ENCODE measurements around the gene MYZAP. TPM values are rescaled to one million over a fixed set of nuclear protein-coding genes. Genes with fewer than 3 reads are reported as not detected.

The MYZAP gene
- total RNA-seq, 4 donors from 2014 or later, result 0.98 to 9.3 (median 2.7) TPM

GRCh38 chr15:57580866-57581265 is 10.8 kb upstream of the MYZAP start:
- H3K4me3 ChIP-seq, result no peak overlapping the region
- H3K36me3 ChIP-seq, result no peaks in the 10 kb centered on the region
- WGBS, 2 donors, result 92 to 94% methylated on average over 5 of the region's 5 CpGs
- H3K9me3 ChIP-seq, result peaks cover 0 to 16% (median 0%) of the 10 kb centered on the region in 4 donors
- no peaks in the 10 kb centered on the region for H3K27me3 ChIP-seq
- no peak for TF ChIP-seq EP300 (IDR thresholded peaks at IDR 0.05)
- DNase-seq (ENCODE audit: low spot score in 2 of 2), result no peak
- H3K27ac ChIP-seq, result no peak overlapping the region
- H3K4me1 ChIP-seq, result peaks cover 0 to 3% (median 0%) of the 10 kb centered on the region in 4 donors

DNA sequence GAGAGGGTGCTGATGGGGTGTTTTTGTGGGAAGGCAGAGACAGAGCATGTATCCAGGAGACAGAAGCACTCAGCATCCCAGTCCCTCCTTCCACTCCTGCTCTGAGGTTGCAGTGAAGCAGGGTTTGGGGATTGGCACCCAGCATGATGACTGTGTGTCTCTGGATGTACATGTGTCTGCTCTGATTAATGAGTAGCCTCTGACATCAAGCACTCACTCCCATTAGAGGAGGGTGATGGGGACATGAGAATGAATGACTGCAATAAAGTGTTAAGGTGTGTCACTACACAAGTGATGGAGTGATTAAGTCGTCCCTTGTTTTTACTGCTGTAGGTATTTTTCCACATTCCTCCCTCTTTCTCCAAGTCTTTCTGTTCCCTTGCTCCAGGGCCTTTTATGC is 9.6 kb upstream of the MYZAP start:
- Histone ChIP-seq H3K9me3 (peaks cover 0 to 16% (median 0%) of the 10 kb centered on the region in 4 donors), H3K4me1 (peaks cover 0 to 3% (median 0%) of the 10 kb centered on the region in 4 donors), H3K36me3 (no peaks in the 10 kb centered on the region), H3K27ac (no peak overlapping the region), H3K4me3 (no peak overlapping the region), H3K27me3 (no peaks in the 10 kb centered on the region)
- no peak for DNase-seq (ENCODE audit: low spot score in 2 of 2)
- no peak for TF ChIP-seq EP300 (IDR thresholded peaks at IDR 0.05)
- TF ChIP-seq, protein P1, sequence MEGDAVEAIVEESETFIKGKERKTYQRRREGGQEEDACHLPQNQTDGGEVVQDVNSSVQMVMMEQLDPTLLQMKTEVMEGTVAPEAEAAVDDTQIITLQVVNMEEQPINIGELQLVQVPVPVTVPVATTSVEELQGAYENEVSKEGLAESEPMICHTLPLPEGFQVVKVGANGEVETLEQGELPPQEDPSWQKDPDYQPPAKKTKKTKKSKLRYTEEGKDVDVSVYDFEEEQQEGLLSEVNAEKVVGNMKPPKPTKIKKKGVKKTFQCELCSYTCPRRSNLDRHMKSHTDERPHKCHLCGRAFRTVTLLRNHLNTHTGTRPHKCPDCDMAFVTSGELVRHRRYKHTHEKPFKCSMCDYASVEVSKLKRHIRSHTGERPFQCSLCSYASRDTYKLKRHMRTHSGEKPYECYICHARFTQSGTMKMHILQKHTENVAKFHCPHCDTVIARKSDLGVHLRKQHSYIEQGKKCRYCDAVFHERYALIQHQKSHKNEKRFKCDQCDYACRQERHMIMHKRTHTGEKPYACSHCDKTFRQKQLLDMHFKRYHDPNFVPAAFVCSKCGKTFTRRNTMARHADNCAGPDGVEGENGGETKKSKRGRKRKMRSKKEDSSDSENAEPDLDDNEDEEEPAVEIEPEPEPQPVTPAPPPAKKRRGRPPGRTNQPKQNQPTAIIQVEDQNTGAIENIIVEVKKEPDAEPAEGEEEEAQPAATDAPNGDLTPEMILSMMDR (IDR thresholded peaks at IDR 0.05), result no peak
- no peak for TF ChIP-seq POLR2A (IDR thresholded peaks at IDR 0.05)
- 64 to 72% methylated on average over 1 of the region's 1 CpG for WGBS, 2 donors

GRCh38 chr15:57583282-57583681 is 8.4 kb upstream of the MYZAP start:
- no peaks in the 10 kb centered on the region for H3K27me3 ChIP-seq
- no peak for DNase-seq (ENCODE audit: low spot score in 2 of 2)
- H3K27ac ChIP-seq, result no peak overlapping the region
- H3K4me3 ChIP-seq, result no peak overlapping the region
- peaks cover 0 to 3% (median 1%) of the 10 kb centered on the region in 4 donors for H3K4me1 ChIP-seq
- TF ChIP-seq EP300 (IDR thresholded peaks at IDR 0.05), result no peak
- TF ChIP-seq, protein P1 (IDR thresholded peaks at IDR 0.05), result no peak
- TF ChIP-seq POLR2A (IDR thresholded peaks at IDR 0.05), result no peak
- H3K36me3 ChIP-seq, result no peaks in the 10 kb centered on the region
- H3K9me3 ChIP-seq, result peaks cover 0 to 16% (median 0%) of the 10 kb centered on the region in 4 donors
- 90 to 92% methylated on average over 2 of the region's 2 CpGs for WGBS, 2 donors

DNA sequence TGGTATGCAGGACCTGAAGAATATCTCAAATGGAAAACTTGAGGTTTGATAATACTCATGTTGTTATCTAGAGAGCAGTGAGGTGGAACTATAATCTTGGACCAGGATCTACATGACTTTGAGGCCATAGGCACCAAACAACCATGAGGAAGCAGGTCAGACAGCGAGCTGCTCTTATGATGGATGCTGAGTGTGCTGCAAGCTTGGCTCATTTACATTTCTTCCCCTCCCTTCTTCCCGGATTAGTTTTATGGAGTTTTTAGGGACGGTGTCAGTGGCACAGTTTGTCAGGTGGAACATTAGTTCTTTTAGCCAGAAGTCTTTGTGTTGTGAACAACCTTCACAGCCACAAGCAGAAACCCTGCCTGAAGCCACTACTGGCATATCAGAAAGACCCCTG is 8.0 kb upstream of the MYZAP start:
- H3K4me3 ChIP-seq, result no peak overlapping the region
- 76 to 82% methylated on average over 3 of the region's 3 CpGs for WGBS, 2 donors
- H3K27ac ChIP-seq, result no peak overlapping the region
- H3K36me3 ChIP-seq, result no peaks in the 10 kb centered on the region
- peaks cover 0 to 3% (median 1%) of the 10 kb centered on the region in 4 donors for H3K4me1 ChIP-seq
- peaks cover 0 to 16% (median 0%) of the 10 kb centered on the region in 4 donors for H3K9me3 ChIP-seq
- no peaks in the 10 kb centered on the region for H3K27me3 ChIP-seq
- TF ChIP-seq, protein P1 (IDR thresholded peaks at IDR 0.05), result no peak
- TF ChIP-seq EP300 (IDR thresholded peaks at IDR 0.05), result no peak
- TF ChIP-seq POLR2A (IDR thresholded peaks at IDR 0.05), result no peak
- DNase-seq (ENCODE audit: low spot score in 2 of 2), result no peak

DNA sequence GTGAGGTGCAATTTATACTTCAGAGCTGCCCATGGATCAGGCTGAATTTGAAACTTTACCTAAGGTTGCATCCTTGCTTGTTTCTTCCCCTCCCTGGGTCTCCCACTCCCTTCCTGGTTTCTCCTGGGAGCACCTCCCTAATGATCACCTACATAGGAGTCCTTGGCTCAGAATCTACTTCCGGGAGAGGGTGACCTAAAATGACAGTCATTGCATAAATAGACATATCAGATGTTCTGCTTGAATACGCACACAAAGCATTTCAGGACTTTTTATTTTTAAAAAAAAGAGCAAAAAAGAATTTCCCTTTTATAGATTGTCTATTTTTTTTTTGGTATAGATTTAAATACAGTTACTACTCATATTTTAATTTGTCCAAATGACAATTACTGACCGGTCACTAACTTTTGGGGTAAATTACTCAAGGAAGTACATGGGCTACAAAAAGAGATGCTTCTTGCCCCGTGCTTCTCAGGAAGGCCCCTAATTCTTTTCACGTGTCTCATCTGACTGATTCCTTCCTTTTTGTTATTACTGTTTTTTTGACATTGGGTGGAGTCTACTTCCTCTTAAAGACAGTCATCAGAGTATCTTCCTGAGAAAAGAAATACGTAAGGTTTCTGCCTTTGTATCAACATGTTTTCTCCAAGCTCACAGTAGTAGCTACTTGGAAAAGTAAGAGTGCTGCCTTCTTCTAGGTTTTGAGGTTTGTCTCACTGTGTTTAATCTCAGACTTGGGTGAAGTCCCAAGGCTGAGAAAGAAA is 4.9 kb upstream of the MYZAP start:
- H3K27me3 ChIP-seq, result peaks cover 0 to 6% of the 10 kb centered on the region in 2 donors
- DNase-seq (ENCODE audit: low spot score in 2 of 2), result no peak
- H3K4me1 ChIP-seq, result peaks cover 0 to 27% (median 2%) of the 10 kb centered on the region in 4 donors
- no peak overlapping the region for H3K4me3 ChIP-seq
- peaks cover 0 to 16% (median 0%) of the 10 kb centered on the region in 4 donors for H3K9me3 ChIP-seq
- TF ChIP-seq POLR2A (IDR thresholded peaks at IDR 0.05), result no peak
- TF ChIP-seq, protein P1 (IDR thresholded peaks at IDR 0.05), result no peak
- TF ChIP-seq EP300 (IDR thresholded peaks at IDR 0.05), result peak in 1 of 2 donors; percentile 18
- WGBS, 2 donors, result 64 to 65% methylated on average over 6 of the region's 6 CpGs
- H3K27ac ChIP-seq, result no peak overlapping the region
- no peaks in the 10 kb centered on the region for H3K36me3 ChIP-seq
